Measurements from ENCODE around the gene IDI1.

DNA sequence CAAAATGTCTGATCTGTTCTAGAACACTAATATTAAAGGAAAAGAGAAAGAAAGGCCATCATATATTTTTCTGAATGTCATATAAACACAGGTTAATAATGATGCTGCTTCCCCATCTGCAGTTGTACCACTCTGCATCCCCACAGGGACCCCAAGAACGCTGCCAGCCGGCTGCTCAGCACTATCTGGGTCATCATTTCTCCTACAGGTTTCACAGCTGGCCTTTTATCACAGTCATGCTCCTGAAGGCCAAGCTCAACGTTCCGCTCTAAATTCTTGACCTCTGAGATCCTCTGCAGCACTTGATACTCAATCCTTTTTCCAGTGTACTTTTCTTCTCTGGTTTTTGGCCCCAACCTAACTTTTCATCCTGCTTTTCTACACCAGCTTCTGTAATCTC, 4.8 kb downstream of the IDI1 start:
- TF ChIP-seq TAF1 (conservative IDR thresholded peaks at IDR 0.05), result no peak
- TF ChIP-seq, protein P1, sequence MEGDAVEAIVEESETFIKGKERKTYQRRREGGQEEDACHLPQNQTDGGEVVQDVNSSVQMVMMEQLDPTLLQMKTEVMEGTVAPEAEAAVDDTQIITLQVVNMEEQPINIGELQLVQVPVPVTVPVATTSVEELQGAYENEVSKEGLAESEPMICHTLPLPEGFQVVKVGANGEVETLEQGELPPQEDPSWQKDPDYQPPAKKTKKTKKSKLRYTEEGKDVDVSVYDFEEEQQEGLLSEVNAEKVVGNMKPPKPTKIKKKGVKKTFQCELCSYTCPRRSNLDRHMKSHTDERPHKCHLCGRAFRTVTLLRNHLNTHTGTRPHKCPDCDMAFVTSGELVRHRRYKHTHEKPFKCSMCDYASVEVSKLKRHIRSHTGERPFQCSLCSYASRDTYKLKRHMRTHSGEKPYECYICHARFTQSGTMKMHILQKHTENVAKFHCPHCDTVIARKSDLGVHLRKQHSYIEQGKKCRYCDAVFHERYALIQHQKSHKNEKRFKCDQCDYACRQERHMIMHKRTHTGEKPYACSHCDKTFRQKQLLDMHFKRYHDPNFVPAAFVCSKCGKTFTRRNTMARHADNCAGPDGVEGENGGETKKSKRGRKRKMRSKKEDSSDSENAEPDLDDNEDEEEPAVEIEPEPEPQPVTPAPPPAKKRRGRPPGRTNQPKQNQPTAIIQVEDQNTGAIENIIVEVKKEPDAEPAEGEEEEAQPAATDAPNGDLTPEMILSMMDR (IDR thresholded peaks at IDR 0.05; ENCODE audit: low read depth, low read length, missing input control), result no peak
- TF ChIP-seq, protein P2, sequence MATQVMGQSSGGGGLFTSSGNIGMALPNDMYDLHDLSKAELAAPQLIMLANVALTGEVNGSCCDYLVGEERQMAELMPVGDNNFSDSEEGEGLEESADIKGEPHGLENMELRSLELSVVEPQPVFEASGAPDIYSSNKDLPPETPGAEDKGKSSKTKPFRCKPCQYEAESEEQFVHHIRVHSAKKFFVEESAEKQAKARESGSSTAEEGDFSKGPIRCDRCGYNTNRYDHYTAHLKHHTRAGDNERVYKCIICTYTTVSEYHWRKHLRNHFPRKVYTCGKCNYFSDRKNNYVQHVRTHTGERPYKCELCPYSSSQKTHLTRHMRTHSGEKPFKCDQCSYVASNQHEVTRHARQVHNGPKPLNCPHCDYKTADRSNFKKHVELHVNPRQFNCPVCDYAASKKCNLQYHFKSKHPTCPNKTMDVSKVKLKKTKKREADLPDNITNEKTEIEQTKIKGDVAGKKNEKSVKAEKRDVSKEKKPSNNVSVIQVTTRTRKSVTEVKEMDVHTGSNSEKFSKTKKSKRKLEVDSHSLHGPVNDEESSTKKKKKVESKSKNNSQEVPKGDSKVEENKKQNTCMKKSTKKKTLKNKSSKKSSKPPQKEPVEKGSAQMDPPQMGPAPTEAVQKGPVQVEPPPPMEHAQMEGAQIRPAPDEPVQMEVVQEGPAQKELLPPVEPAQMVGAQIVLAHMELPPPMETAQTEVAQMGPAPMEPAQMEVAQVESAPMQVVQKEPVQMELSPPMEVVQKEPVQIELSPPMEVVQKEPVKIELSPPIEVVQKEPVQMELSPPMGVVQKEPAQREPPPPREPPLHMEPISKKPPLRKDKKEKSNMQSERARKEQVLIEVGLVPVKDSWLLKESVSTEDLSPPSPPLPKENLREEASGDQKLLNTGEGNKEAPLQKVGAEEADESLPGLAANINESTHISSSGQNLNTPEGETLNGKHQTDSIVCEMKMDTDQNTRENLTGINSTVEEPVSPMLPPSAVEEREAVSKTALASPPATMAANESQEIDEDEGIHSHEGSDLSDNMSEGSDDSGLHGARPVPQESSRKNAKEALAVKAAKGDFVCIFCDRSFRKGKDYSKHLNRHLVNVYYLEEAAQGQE (IDR thresholded peaks at IDR 0.05), result no peak
- TF ChIP-seq, protein P3, sequence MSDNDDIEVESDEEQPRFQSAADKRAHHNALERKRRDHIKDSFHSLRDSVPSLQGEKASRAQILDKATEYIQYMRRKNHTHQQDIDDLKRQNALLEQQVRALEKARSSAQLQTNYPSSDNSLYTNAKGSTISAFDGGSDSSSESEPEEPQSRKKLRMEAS (IDR thresholded peaks at IDR 0.05), result no peak
- TF ChIP-seq JUND (IDR thresholded peaks at IDR 0.05), result no peak
- no peak for TF ChIP-seq RAD21 (IDR thresholded peaks at IDR 0.05)
